ENCODE data around the gene PGF. TPM values are rescaled to one million over a fixed set of nuclear protein-coding genes. Genes with fewer than 3 reads are reported as not detected.
A peak's percentile ranks its signal among the peaks of the same experiment; 100 is the strongest.
"Not testable (repeated sequence)": the region's sequence is repeated elsewhere in the genome, so short reads cannot be mapped to it uniquely, and the experiment has no call there.

Gene PGF
- polyA plus RNA-seq, 12 donors: 15.5 to 51.5 (median 29.1) TPM; not detected in 1

DNA sequence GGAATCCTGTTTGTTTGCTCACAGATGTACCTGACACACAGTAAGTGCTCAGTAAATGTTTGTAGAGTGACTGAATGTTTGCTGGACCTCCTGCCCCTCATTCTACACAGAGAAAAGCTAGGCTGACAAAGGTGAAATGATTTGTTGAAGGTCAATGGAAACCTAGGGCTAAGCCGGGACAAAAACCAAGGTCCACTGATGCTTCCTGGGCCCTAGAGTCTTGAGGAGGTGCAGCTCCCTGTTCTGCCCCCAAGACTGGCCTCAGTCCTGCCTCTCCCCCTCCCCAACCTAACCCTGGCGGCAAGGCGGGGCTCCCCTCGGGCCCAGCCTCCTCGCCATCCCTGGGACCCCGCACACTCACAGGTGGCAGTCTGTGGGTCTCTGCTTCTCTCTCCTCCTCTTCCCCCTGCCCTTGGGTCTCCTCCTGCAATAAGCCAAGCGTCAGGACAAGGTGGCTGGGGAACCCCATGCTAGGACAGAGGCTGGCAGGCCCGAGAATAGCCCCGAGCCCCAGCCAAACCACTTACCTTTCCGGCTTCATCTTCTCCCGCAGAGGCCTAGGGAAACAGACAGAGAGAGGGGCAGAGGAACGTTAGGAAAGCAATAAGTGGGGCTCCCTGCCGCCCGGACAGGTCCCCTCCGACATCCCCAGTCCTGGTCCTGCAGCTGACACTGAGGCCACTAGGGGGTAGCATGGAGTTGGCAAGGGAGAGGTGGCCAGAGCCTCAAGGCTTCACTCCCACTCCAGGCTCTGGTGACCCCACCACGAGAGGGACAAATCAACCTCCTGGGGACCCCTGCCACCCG lies 9.3 kb downstream of the PGF start:
- DNase-seq: peak; percentile 79

GRCh38 chr14:74945261-74945851 lies 10.0 kb downstream of the PGF start:
- DNase-seq: no peak

- DNase-seq: no peak
Observed at GRCh38 chr14:74942608-74943007, 12.8 kb downstream of the PGF start.

DNA sequence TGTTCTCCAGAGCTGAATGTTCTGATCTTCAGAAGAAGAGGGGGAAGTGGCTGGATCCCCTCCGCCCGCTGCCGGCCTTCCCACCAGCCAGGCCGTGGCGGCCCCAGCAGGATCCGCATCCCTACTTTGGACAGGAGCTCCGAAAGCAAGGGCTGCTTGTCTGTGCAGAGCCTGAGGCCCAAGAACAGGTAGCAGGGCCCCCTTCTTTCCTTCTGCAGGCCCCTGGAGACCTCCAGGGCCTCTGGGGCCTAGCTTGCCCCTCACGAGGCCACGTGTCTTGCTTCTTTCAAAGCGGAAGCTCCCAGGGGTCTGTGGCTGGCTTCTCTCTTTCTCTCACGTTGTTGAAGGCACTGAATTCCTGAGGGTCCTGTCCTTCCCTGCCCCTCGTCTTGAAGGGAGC lies 13.2 kb downstream of the PGF start:
- DNase-seq: no peak

DNA sequence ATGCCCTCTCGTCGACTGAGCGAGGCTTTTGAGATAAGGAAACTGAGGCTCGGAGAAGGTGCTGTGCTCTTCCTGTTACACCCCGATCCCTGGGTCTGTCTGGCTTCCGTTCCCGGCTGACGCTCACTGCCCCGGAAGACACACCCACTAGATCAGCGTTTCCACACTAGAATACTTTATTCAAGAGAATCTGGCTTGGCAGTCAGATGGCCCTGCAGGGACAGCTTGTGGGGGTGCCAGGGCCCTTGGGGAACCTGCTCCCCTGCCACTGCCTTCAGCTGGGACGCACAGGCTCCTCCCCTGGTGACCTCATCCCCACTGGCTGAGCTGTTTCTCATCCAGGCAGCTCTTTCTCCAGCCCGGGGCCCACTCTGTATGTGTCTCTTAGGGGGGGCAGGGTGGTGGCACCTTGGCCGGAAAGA lies 13.7 kb downstream of the PGF start:
- DNase-seq: no peak

DNA sequence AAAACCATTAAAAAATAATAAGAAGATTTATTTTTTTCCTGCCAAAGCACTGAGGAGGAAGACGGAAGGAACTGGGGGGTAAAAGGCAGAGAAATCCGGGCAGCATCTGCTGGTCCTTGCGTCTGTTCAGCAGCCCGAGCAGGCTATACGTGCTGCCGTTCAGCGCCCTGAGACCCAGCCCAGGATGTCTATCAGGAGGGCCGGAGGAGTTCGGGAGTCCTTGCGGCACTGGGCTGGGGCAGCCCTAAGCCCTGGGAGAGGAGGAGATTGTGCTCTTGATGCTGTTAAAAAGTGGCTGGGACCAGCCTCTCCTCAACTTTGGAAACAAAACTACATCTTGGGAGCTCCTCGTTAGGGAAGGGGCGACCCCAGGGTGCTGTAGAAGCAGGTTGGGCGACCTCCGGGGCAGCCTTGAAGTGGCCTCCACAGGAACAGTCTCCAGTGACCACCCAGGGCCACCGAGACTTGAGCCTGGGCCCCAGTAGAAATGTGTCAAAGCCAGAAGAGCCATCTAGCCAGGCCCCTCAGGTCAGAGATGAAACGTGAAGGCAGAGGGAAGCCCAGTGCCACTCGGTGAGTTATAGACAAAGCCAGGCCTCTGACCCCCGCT lies 14.3 kb downstream of the PGF start:
- no peak for DNase-seq

GRCh38 chr14:74938531-74939495 lies 16.6 kb downstream of the PGF start:
- DNase-seq: no peak

- no peak for DNase-seq
Observed at GRCh38 chr14:74937171-74937570, 18.2 kb downstream of the PGF start.

DNA sequence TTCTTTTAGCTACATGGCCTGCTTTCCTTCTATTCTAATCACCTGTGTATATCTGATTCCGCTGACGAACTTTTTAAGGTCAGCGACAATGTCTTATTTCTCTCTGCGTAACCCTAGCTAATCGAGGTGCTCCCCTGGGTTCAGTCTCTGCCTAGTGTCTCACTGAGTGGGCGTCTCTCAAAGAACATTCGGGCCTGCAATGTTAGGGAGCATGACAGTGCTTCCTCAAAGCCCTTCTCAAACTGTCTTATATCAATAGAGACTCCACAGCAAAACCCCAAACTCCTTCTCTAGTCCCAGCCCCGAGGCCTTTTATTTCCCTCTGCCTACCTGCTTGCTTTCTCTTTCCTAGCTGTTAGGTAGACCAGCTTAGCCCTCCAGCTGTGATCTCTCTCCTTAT lies 18.7 kb downstream of the PGF start:
- no peak for DNase-seq

DNA sequence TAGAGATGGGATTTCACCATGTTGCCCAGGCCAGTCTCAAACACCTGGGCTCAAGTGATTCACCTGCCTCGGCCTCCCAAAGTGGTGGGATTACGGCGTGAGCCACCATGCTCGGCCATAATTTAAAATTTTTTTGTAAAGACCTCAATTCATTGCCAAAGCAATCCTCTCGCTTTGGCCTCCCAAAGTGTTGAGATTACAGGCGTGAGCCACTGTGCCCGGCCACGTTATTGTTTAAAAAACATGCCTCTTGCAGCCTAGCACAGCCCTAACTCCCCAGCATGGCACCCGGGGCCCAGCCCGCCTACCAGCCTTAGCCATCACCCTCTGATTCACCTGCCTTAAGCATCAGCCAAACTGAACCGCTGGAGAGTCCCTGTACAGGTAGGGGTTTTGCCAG lies 19.2 kb downstream of the PGF start:
- no peak for DNase-seq

DNA sequence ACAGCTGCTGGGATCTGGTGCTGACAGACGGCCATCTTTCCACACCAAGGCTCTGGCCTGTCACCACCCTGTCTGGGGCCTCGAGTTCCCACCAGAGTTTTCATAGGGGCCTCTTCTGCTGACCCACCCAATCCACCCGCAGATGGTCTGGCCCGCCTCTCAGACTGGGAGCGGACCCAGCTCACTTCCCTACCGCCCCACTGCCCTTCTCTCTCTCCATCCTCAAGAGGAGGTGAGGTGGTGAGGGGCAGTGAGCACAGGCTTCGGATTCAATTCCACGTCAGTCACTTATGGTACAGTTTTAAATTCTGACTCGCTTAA lies 20.1 kb downstream of the PGF start:
- no peak for DNase-seq

- peak; percentile 35 for DNase-seq
Observed at GRCh38 chr14:74934476-74935359, 20.7 kb downstream of the PGF start.

- DNase-seq: no peak
Observed at GRCh38 chr14:74934041-74934440, 21.4 kb downstream of the PGF start.

- DNase-seq: not testable (repeated sequence)
Observed at GRCh38 chr14:74932936-74933335, 22.5 kb downstream of the PGF start.

DNA sequence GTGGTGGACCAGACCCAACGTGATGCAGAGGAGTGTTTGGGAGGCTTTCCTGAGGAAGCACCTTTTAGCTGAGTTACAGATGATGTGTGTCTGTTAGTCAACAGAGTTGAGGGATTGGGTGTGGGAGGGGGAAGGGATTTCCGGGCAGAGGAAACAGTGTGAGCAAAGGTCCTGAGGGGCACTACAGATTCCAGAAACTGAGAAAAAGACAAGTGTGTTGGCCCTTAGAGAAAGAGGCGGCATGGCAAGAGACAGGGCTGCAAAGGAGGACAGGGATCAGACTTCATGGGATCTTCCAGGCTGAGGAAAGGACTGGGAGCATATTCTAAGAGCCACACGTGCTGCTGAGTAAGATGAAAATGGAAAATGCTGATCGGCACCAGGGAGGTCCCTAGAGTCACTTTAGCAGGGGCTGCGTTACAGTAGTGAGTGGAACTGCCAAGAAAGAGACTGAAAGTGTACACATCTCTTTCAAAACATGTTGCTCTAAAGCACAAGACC lies 22.9 kb downstream of the PGF start:
- peak; percentile 90 for DNase-seq

GRCh38 chr14:74931744-74932143 lies 23.7 kb downstream of the PGF start:
- not testable (repeated sequence) for DNase-seq

- DNase-seq: no peak
Observed at GRCh38 chr14:74929242-74929641, 26.2 kb downstream of the PGF start.

DNA sequence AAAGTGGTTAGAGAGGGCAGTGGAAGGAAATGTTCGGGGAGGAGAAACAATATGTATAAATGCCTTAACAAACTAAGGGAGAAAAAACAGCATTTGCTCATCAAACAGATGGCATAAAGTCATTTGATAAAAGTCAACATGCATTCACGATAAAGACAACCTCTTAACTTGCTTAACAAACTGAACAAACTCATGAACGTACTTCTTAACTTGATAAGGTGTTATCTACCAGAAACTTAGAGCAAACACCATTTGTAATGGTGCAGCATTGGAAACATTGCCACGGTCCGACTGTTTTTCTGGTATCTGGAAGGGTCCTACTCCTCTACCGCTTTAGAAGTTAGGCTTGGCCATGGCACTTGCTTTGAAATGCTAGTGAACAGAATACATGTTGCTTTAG lies 28.2 kb downstream of the PGF start:
- DNase-seq: no peak

- no peak for DNase-seq
Observed at GRCh38 chr14:74924061-74924460, 31.3 kb downstream of the PGF start.

GRCh38 chr14:74922752-74923401 lies 32.5 kb downstream of the PGF start, which contains the start of gene RPS6KL1:
Gene RPS6KL1 (minus strand): TSS chr14:74923260. CDS start chr14:74921541, 1,719 bp downstream.
- DNase-seq: peak; percentile 71

Measured in muscle of arm (tissue), 12 donors.